Stomach (tissue), 4 donors: ENCODE results near the gene RHBDF1.

Experiments
- EP300 ChIP-seq: sonication (generic); formaldehyde crosslinking; IDR thresholded peaks from one replicate; pipeline ENCODE4 v1.6.1; 2017; ENCODE audit warnings: antibody characterized with exemption
- POLR2A ChIP-seq, 4 donors: fragments of 450-650 bp; IDR thresholded peaks; one replicate each; pipeline ENCODE4 v1.6.1; 2016; ENCODE audit warnings: antibody characterized with exemption in 4 of 4, control low read depth in 2 of 4, mild to moderate bottlenecking in 1 of 4, moderate library complexity in 1 of 4
- POLR2AphosphoS5 ChIP-seq, 3 donors: sonication (generic); formaldehyde crosslinking; IDR thresholded peaks; one replicate each; pipeline ENCODE4 v1.6.1; 2016; ENCODE audit warnings: antibody characterized with exemption in 3 of 3
- TF ChIP-seq, protein P1 (sequence below), 7 experiments: fragments of 450-650 bp in 4 of 7; fragments of 200-600 bp in 3 of 7; sonication (generic) in 3 of 7; IDR thresholded peaks; one replicate each; pipeline ENCODE4 v1.5.1; 2016 to 2019; ENCODE audit warnings: antibody characterized with exemption in 7 of 7, control low read depth in 2 of 7, mild to moderate bottlenecking in 1 of 7

DNA sequence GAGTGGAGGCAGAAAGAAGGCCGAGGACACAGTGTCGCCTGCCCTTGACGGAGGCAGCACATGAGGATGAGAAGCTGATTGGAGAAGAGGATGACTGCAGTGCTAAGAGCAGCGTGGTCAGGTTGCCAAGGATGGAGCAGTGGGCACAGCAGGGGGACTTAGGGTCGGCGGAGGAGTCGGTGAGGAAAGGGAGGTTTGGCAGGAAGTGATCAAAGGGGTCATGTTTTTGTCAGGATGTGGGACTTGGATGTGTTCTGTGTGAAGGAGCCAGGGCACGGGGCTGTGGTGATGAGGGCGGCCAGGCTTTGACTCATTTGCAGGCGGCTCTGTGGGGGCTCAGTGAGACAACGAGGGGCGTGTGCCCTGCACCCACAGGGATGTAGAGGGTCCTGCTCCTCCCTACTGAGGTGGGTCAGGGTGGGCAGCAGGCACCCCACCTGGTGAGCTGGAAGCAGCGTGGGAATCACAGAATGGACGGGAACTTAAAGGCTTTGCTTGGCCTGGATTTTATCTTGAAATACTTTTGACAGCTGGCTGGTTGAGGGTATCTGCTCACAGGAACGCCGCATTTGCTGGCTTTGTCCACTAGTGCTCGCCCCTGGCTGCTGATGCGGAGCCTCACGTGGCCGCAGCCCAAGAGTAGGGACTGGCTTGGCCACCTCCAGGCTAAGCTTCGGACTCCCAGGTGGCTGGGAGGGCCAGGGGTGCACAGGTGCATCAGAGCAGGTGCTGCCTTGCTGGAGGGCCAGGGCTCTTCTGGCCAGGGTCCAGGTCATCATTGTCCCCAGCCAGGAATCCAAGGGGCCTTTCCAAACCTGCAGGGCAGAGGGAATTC lies 11.6 kb upstream of the RHBDF1 start:
- no peak for TF ChIP-seq POLR2AphosphoS5 (IDR thresholded peaks at IDR 0.05)
- TF ChIP-seq EP300, result no peak
- TF ChIP-seq, protein P1, sequence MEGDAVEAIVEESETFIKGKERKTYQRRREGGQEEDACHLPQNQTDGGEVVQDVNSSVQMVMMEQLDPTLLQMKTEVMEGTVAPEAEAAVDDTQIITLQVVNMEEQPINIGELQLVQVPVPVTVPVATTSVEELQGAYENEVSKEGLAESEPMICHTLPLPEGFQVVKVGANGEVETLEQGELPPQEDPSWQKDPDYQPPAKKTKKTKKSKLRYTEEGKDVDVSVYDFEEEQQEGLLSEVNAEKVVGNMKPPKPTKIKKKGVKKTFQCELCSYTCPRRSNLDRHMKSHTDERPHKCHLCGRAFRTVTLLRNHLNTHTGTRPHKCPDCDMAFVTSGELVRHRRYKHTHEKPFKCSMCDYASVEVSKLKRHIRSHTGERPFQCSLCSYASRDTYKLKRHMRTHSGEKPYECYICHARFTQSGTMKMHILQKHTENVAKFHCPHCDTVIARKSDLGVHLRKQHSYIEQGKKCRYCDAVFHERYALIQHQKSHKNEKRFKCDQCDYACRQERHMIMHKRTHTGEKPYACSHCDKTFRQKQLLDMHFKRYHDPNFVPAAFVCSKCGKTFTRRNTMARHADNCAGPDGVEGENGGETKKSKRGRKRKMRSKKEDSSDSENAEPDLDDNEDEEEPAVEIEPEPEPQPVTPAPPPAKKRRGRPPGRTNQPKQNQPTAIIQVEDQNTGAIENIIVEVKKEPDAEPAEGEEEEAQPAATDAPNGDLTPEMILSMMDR (IDR thresholded peaks at IDR 0.05), result no peak
- TF ChIP-seq POLR2A (IDR thresholded peaks at IDR 0.05), result no peak
